Prostate gland (tissue), 2 donors: ENCODE results near the gene BTF3. TPM values are rescaled to one million over a fixed set of nuclear protein-coding genes. Genes with fewer than 3 reads are reported as not detected.

Experiments
- DNase-seq: peaks from one replicate; pipeline ENCODE4 v3.0.0-alpha.2; 2019; ENCODE audit warnings: low spot score
- H3K27ac ChIP-seq, 2 donors: fragments of 200-600 bp; sonication (generic); 2 replicates each; pipeline ENCODE4 v1.5.1; 2017 to 2019
- H3K27me3 ChIP-seq: fragments of 200-600 bp; sonication (generic); replicated peaks from 2 replicates; pipeline ENCODE4 v1.5.1; 2019; ENCODE audit not compliant: insufficient read depth
- H3K36me3 ChIP-seq, 2 donors: fragments of 200-600 bp; sonication (generic); 1 replicate in 1 of 2; 2 replicates in 1 of 2; pipeline versions ENCODE4 v1.5.1 to v1.8.1; 2017 to 2019
- H3K4me1 ChIP-seq: fragments of 200-600 bp; sonication (generic); replicated peaks from 2 replicates; pipeline ENCODE4 v1.5.1; 2019
- H3K4me3 ChIP-seq, 2 donors: fragments of 200-600 bp; sonication (generic); 2 replicates each; pipeline ENCODE4 v1.5.1; 2017 to 2019
- H3K9me3 ChIP-seq: fragments of 200-600 bp; sonication (generic); 2 replicates; pipeline ENCODE4 v1.5.1; 2017
- CTCF ChIP-seq, 4 experiments: fragments of 200-600 bp in 2 of 4; fragments of 450-650 bp in 2 of 4; sonication (generic) in 2 of 4; IDR thresholded peaks; 1 replicate in 3 of 4; 2 replicates in 1 of 4; pipeline ENCODE4 v1.5.1; 2016 to 2019; ENCODE audit warnings: antibody characterized with exemption in 4 of 4, mild to moderate bottlenecking in 2 of 4, moderate library complexity in 2 of 4
- POLR2A ChIP-seq: fragments of 450-650 bp; IDR thresholded peaks from one replicate; pipeline ENCODE4 v1.6.1; 2016; ENCODE audit warnings: antibody characterized with exemption, mild to moderate bottlenecking
- POLR2AphosphoS5 ChIP-seq: sonication (generic); formaldehyde crosslinking; IDR thresholded peaks from one replicate; pipeline ENCODE4 v1.6.1; 2017; ENCODE audit warnings: antibody characterized with exemption
- WGBS: methylation state at CpG from one replicate; pipeline ENCODE4 v1.1.5; 2018; 5-methylcytosine and 5-hydroxymethylcytosine counted together
- intact Hi-C: fragments of 100-400 bp; cut with DNase I; formaldehyde crosslinking; loops from one replicate; pipeline ENCODE4 v1.14.2; 2022
- total RNA-seq, 2 donors: library from RNA; depleted of rRNA; stranded (reverse); fragments of >200 nt; gene quantifications; one replicate each; pipeline ENCODE4 v1.1.0, GENCODE V29; 2016

Gene BTF3
- total RNA-seq, 2 donors from 2014 or later = 363 to 598 TPM

- intact Hi-C loops = no loop called here
- H3K4me1 ChIP-seq = no peaks in the 10 kb centered on the region
These were observed 30.0 kb downstream of the BTF3 start for GRCh38 chr5:73528248-73528647.

GRCh38 chr5:73529081-73529480 is 30.8 kb downstream of the BTF3 start:
- no peaks in the 10 kb centered on the region for H3K4me1 ChIP-seq
- no peak overlapping the region for H3K4me3 ChIP-seq
- 79% methylated on average over 1 of the region's 1 CpG for WGBS
- no peak for TF ChIP-seq POLR2AphosphoS5
- TF ChIP-seq POLR2A = no peak
- TF ChIP-seq CTCF (IDR thresholded peaks at IDR 0.05) = no peak
- no peaks in the 10 kb centered on the region for H3K9me3 ChIP-seq
- H3K27me3 ChIP-seq = no peaks in the 10 kb centered on the region
- no peak for DNase-seq
- H3K36me3 ChIP-seq = no peaks in the 10 kb centered on the region
- intact Hi-C loops = no loop called here
- no peak overlapping the region for H3K27ac ChIP-seq

More at GRCh38 chr5:73528248-73528647, 30.0 kb downstream of the BTF3 start:
- Histone ChIP-seq H3K27ac (no peak overlapping the region), H3K9me3 (no peaks in the 10 kb centered on the region), H3K4me3 (no peak overlapping the region), H3K27me3 (no peaks in the 10 kb centered on the region), H3K36me3 (no peaks in the 10 kb centered on the region)
- DNase-seq = no peak
- 67% methylated on average over 3 of the region's 3 CpGs for WGBS
- TF ChIP-seq POLR2A (no peak), CTCF (IDR thresholded peaks at IDR 0.05) (no peak), POLR2AphosphoS5 (no peak)

GRCh38 chr5:73531356-73531755 is 33.1 kb downstream of the BTF3 start:
- H3K36me3 ChIP-seq = no peaks in the 10 kb centered on the region
- WGBS = 91% methylated on average over 1 of the region's 1 CpG
- H3K4me1 ChIP-seq = no peaks in the 10 kb centered on the region
- H3K9me3 ChIP-seq = no peaks in the 10 kb centered on the region
- H3K27me3 ChIP-seq = no peaks in the 10 kb centered on the region
- no peak overlapping the region for H3K4me3 ChIP-seq
- H3K27ac ChIP-seq = no peak overlapping the region
- DNase-seq = no peak
- intact Hi-C loops = no loop called here
- TF ChIP-seq CTCF (IDR thresholded peaks at IDR 0.05) = no peak
- TF ChIP-seq POLR2A = no peak
- no peak for TF ChIP-seq POLR2AphosphoS5

GRCh38 chr5:73532195-73532594 is 34.0 kb downstream of the BTF3 start:
- 91% methylated on average over 5 of the region's 5 CpGs for WGBS
- H3K9me3 ChIP-seq = no peaks in the 10 kb centered on the region
- H3K36me3 ChIP-seq = no peaks in the 10 kb centered on the region
- no peak overlapping the region for H3K4me3 ChIP-seq
- intact Hi-C loops = no loop called here
- H3K27me3 ChIP-seq = no peaks in the 10 kb centered on the region
- TF ChIP-seq CTCF (IDR thresholded peaks at IDR 0.05) (no peak), POLR2A (no peak)
- H3K4me1 ChIP-seq = no peaks in the 10 kb centered on the region
- no peak for DNase-seq
- no peak overlapping the region for H3K27ac ChIP-seq

- Histone ChIP-seq H3K4me3 (no peak overlapping the region), H3K4me1 (no peaks in the 10 kb centered on the region), H3K27me3 (no peaks in the 10 kb centered on the region), H3K36me3 (no peaks in the 10 kb centered on the region), H3K27ac (no peak overlapping the region), H3K9me3 (no peaks in the 10 kb centered on the region)
- WGBS = 84% methylated on average over 5 of the region's 5 CpGs
- no peak for DNase-seq
- no peak for TF ChIP-seq POLR2A
- TF ChIP-seq POLR2AphosphoS5 = no peak
- no peak for TF ChIP-seq CTCF (IDR thresholded peaks at IDR 0.05)
- intact Hi-C loops = no loop called here
These were observed 35.9 kb downstream of the BTF3 start for GRCh38 chr5:73534011-73534644.
